IMR-90 (cell line): ENCODE measurements around the gene CDK14. TPM values are rescaled to one million over a fixed set of nuclear protein-coding genes. Genes with fewer than 3 reads are reported as not detected.

Experiments used
- ATAC-seq: fragments of 200-7000 bp; cut with Tn5 transposase; 2 replicates; pipeline ENCODE4 v1.9.1; 2020; ENCODE audit warnings: low read depth, mild to moderate bottlenecking, moderate library complexity
- BruUV-seq: library from RNA; stranded (reverse); fragments of 400-500 nt; replicated peaks from 2 replicates; lab custom pipeline; 2021; lab: Mats Ljungman, UMichigan
- CTCF ChIA-PET: fragments of 300-600 bp; formaldehyde crosslinking; extraction: SDS; loops from one replicate; lab custom pipeline; 2021; ENCODE audit warnings: antibody characterized with exemption; lab: Yijun Ruan, JAX
- POLR2A ChIA-PET: fragments of 300-600 bp; sonication (Branson Sonifier 250); formaldehyde crosslinking; loops from one replicate; lab custom pipeline; 2022; ENCODE audit warnings: antibody characterized with exemption; ENCODE audit not compliant: unreplicated experiment; lab: Charles Lee
- DNase-seq: peaks from one replicate; pipeline ENCODE4 v3.0.0; 2013
- H2AFZ ChIP-seq: replicated peaks from 2 replicates; pipeline ENCODE3; 2013; ENCODE audit warnings: low read length, mild to moderate bottlenecking; ENCODE audit not compliant: poor library complexity
- H2AK5ac ChIP-seq: 2 replicates; pipeline ENCODE4 v1.6.1; 2013; ENCODE audit warnings: low read depth, low read length, inconsistent platforms
- H2AK9ac ChIP-seq: replicated peaks from 2 replicates; pipeline ENCODE3; 2013; ENCODE audit warnings: mild to moderate bottlenecking, low read depth, low read length, moderate library complexity; ENCODE audit not compliant: poor library complexity
- H2BK120ac ChIP-seq: 2 replicates; pipeline ENCODE4 v1.6.1; 2013; ENCODE audit warnings: low read depth, low read length, inconsistent platforms
- H2BK15ac ChIP-seq: 3 replicates; pipeline ENCODE4 v1.6.1; 2013; ENCODE audit warnings: low read depth, low read length, inconsistent platforms
- H2BK20ac ChIP-seq: 2 replicates; pipeline ENCODE4 v1.6.1; 2013; ENCODE audit warnings: low read depth, mild to moderate bottlenecking, inconsistent platforms, low read length, moderate library complexity
- H2BK5ac ChIP-seq: 2 replicates; pipeline ENCODE4 v1.6.1; 2013; ENCODE audit warnings: mild to moderate bottlenecking, low read depth, low read length, inconsistent platforms; ENCODE audit not compliant: poor library complexity, severe bottlenecking
- H3K14ac ChIP-seq: replicated peaks from 2 replicates; pipeline ENCODE4 v1.6.1; 2013; ENCODE audit warnings: low read depth, low read length, inconsistent platforms
- H3K18ac ChIP-seq: 2 replicates; pipeline ENCODE4 v1.6.1; 2013; ENCODE audit warnings: low read depth, low read length, control low read depth
- H3K23ac ChIP-seq: 2 replicates; pipeline ENCODE4 v1.6.1; 2013; ENCODE audit warnings: low read depth, low read length, inconsistent platforms
- H3K27ac ChIP-seq: 2 replicates; pipeline ENCODE4 v1.5.1; 2013; ENCODE audit warnings: mild to moderate bottlenecking, control low read depth, low read length; ENCODE audit not compliant: insufficient read depth
- H3K27me3 ChIP-seq: 2 replicates; pipeline ENCODE4 v1.6.1; 2013; ENCODE audit warnings: low read length; ENCODE audit not compliant: control insufficient read depth, insufficient read depth
- H3K36me3 ChIP-seq: 2 replicates; pipeline ENCODE4 v1.6.1; 2013; ENCODE audit warnings: low read length, mixed read lengths; ENCODE audit not compliant: control insufficient read depth, insufficient read depth
- H3K4ac ChIP-seq: 2 replicates; pipeline ENCODE4 v1.6.1; 2013; ENCODE audit warnings: low read depth, low read length, inconsistent platforms
- H3K4me1 ChIP-seq: 2 replicates; pipeline ENCODE4 v1.6.1; 2013; ENCODE audit warnings: low read length, mixed read lengths; ENCODE audit not compliant: control insufficient read depth, insufficient read depth
- H3K4me2 ChIP-seq: 2 replicates; pipeline ENCODE4 v1.6.1; 2013; ENCODE audit warnings: low read depth, mild to moderate bottlenecking, control low read depth, low read length, moderate library complexity
- H3K4me3 ChIP-seq: 2 replicates; pipeline ENCODE4 v1.5.1; 2013; ENCODE audit warnings: low read depth, mild to moderate bottlenecking, control low read depth, low read length, moderate library complexity; ENCODE audit not compliant: insufficient read depth
- H3K56ac ChIP-seq: 2 replicates; pipeline ENCODE4 v1.6.1; 2013; ENCODE audit warnings: low read length, inconsistent platforms; ENCODE audit not compliant: insufficient read depth; ENCODE audit errors: extremely low read depth
- H3K79me1 ChIP-seq, 2 experiments: 2 replicates each; pipeline ENCODE4 v1.6.1; 2013; ENCODE audit warnings: low read length in 2 of 2, inconsistent platforms in 1 of 2, low read depth in 1 of 2
- H3K9ac ChIP-seq: 2 replicates; pipeline ENCODE4 v1.6.1; 2013; ENCODE audit warnings: low read depth, low read length, control low read depth
- H3K9me1 ChIP-seq: 2 replicates; pipeline ENCODE4 v1.6.1; 2013; ENCODE audit warnings: low read length, inconsistent platforms; ENCODE audit not compliant: insufficient read depth
- H3K9me3 ChIP-seq: 2 replicates; pipeline ENCODE4 v1.6.1; 2013; ENCODE audit warnings: low read length; ENCODE audit not compliant: control insufficient read depth, insufficient read depth
- H4K20me1 ChIP-seq: 2 replicates; pipeline ENCODE4 v1.6.1; 2013; ENCODE audit warnings: low read length, inconsistent platforms; ENCODE audit not compliant: insufficient read depth
- H4K5ac ChIP-seq: 2 replicates; pipeline ENCODE4 v1.6.1; 2013; ENCODE audit warnings: mild to moderate bottlenecking, low read depth, low read length, control low read depth
- H4K8ac ChIP-seq, 2 experiments: 2 replicates each; pipeline ENCODE4 v1.6.1; 2013; ENCODE audit warnings: low read depth in 2 of 2, low read length in 2 of 2, control low read depth in 1 of 2, inconsistent platforms in 1 of 2
- H4K91ac ChIP-seq: 2 replicates; pipeline ENCODE4 v1.6.1; 2013; ENCODE audit warnings: low read depth, low read length, inconsistent platforms; ENCODE audit not compliant: insufficient read depth
- CEBPB ChIP-seq: IDR thresholded peaks from 2 replicates; pipeline ENCODE4 v1.6.1; 2012; ENCODE audit warnings: low read depth, low read length, improper control_type of control experiment
- MXI1 ChIP-seq: IDR thresholded peaks from 2 replicates; pipeline ENCODE4 v1.6.1; 2012; ENCODE audit warnings: low read depth, mild to moderate bottlenecking, low read length, moderate library complexity, borderline replicate concordance
- NFE2L2 ChIP-seq: fragments of 150-350 bp; IDR thresholded peaks from 2 replicates; pipeline ENCODE4 v1.6.1; 2016; ENCODE audit warnings: low read depth, mild to moderate bottlenecking, low read length
- POLR2A ChIP-seq: IDR thresholded peaks from 2 replicates; pipeline ENCODE4 v1.6.1; 2012; ENCODE audit warnings: mild to moderate bottlenecking, low read depth, low read length
- RAD21 ChIP-seq: IDR thresholded peaks from 2 replicates; pipeline ENCODE4 v1.6.1; 2012; ENCODE audit warnings: low read length, improper control_type of control experiment
- RCOR1 ChIP-seq: IDR thresholded peaks from 2 replicates; pipeline ENCODE4 v1.6.1; 2012; ENCODE audit warnings: mild to moderate bottlenecking, low read length, improper control_type of control experiment; ENCODE audit not compliant: insufficient replicate concordance
- RFX5 ChIP-seq: IDR thresholded peaks from 2 replicates; pipeline ENCODE4 v1.8.0; 2012; ENCODE audit warnings: low read depth, mild to moderate bottlenecking, low read length, moderate library complexity
- SMC3 ChIP-seq: fragments of 150-350 bp; IDR thresholded peaks from 2 replicates; pipeline ENCODE4 v1.6.1; 2016; ENCODE audit warnings: low read depth, mild to moderate bottlenecking, antibody characterized with exemption, low read length, moderate library complexity
- WGBS, 2 experiments: methylation state at CpG; one replicate each; pipeline versions ENCODE4 v1.1.5 to v1.1.7; 2013; ENCODE audit warnings: missing lambda C conversion rate in 2 of 2; ENCODE audit not compliant: insufficient read length in 1 of 2; ENCODE audit errors: extremely low coverage in 2 of 2; 5-methylcytosine and 5-hydroxymethylcytosine counted together
- dilution Hi-C: fragments of 300-500 bp; cut with HindIII; formaldehyde crosslinking; loops from one replicate; pipeline ENCODE4 v1.14.3; 2018; ENCODE audit warnings: low sequenced_read_pairs; ENCODE audit not compliant: unreplicated experiment
- in situ Hi-C: fragments of 300-500 bp; cut with MboI; formaldehyde crosslinking; loops from 3 replicates; pipeline ENCODE4 v1.14.3; 2019; ENCODE audit warnings: low sequenced_read_pairs, inconsistent platforms, mixed read lengths
- intact Hi-C: fragments of 100-400 bp; cut with micrococcal nuclease; formaldehyde crosslinking; loops from 2 replicates; pipeline ENCODE4 v1.10.0; 2022
- polyA plus RNA-seq, 3 experiments: library from polyadenylated mRNA; depleted of rRNA; stranded (reverse); fragments of >200 nt; gene quantifications; 2 replicates each; pipeline ENCODE4 v1.2.3, GENCODE V29; 2012; ENCODE audit warnings: low replicate concordance in 1 of 3
- total RNA-seq: library from RNA; depleted of rRNA; stranded (reverse); fragments of >200 nt; gene quantifications from 2 replicates; pipeline ENCODE4 v1.2.3, GENCODE V29; 2012
- TF ChIP-seq, protein P1 (sequence below): fragments of 150-350 bp; IDR thresholded peaks from 2 replicates; pipeline ENCODE4 v1.6.1; 2016; ENCODE audit warnings: low read depth, mild to moderate bottlenecking, low read length, moderate library complexity, borderline replicate concordance

The CDK14 gene
- total and polyA plus RNA-seq, 2 of the 4 experiments (the other 2 are of a cell fraction): 10.1 to 29.6 TPM

DNA sequence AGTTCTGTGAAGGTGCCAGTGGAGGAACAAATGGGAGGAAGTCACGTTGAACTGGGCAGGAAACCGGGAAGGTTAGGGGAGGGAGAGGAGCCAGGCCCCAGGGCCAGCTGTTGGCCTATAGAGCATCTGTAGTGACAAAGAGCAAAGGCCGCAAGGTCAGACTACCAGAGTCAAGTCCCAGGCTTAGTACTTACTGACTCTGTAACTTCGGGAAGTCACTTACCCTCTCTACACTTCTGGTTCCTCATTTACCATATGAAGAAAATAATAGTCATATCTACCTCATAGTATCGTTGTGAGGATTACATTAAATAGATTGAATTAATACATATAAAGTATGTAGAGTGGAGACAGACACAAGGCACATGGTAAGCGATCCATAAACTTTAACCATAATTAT, 566.3 kb downstream of the CDK14 start:
- Histone ChIP-seq H3K4ac (no peak overlapping the region), H2BK15ac (no peak overlapping the region), H2BK20ac (no peak overlapping the region), H2BK5ac (no peak overlapping the region), H3K23ac (no peak overlapping the region), H3K4me2 (no peak overlapping the region), H3K36me3 (no peaks in the 10 kb centered on the region), H3K9me1 (no peaks in the 10 kb centered on the region; the same call in none of the 2 replicates), H3K9me3 (no peaks in the 10 kb centered on the region), H2BK120ac (no peak overlapping the region), H3K27me3 (no peaks in the 10 kb centered on the region), H3K14ac (no peak overlapping the region), H3K79me1 (peaks cover 0 to 3% of the 10 kb centered on the region in 2 experiments; a peak in 1 of 4 replicates), H2AK5ac (no peak overlapping the region), H3K18ac (no peak overlapping the region), H3K4me1 (peaks cover 9% of the 10 kb centered on the region), H4K91ac (no peak overlapping the region), H3K56ac (no peak overlapping the region), H3K27ac (no peak overlapping the region), H3K4me3 (no peak overlapping the region), H4K8ac (no peak overlapping the region), H4K5ac (no peak overlapping the region), H2AK9ac (no peak overlapping the region), H4K20me1 (no peaks in the 10 kb centered on the region), H2AFZ (no peak overlapping the region), H3K9ac (no peak overlapping the region)
- intact Hi-C loops (no loop called here), dilution Hi-C loops (no loop called here), in situ Hi-C loops (no loop called here)
- POLR2A ChIA-PET: no interaction called here
- no TSS peak for BruUV-seq
- TF ChIP-seq, protein P1, sequence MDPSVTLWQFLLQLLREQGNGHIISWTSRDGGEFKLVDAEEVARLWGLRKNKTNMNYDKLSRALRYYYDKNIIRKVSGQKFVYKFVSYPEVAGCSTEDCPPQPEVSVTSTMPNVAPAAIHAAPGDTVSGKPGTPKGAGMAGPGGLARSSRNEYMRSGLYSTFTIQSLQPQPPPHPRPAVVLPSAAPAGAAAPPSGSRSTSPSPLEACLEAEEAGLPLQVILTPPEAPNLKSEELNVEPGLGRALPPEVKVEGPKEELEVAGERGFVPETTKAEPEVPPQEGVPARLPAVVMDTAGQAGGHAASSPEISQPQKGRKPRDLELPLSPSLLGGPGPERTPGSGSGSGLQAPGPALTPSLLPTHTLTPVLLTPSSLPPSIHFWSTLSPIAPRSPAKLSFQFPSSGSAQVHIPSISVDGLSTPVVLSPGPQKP: no peak
- TF ChIP-seq RAD21 (no peak), MXI1 (no peak), SMC3 (no peak), RCOR1 (no peak), RFX5 (no peak), POLR2A (no peak), CEBPB (no peak), NFE2L2 (no peak)
- ATAC-seq (no peak), DNase-seq (no peak)
- CTCF ChIA-PET: no interaction called here
- WGBS, 2 experiments: no CpG with 5 or more reads among the region's 6 CpGs
